Activated CD4-positive, alpha-beta T cell treated with anti-CD3 and anti-CD28 coated beads, Interleukin-2, amount 10 ng/mL, durations not matched to agents 7 days and 5 days (primary cell): ENCODE data around the gene PTCH2. TPM values are rescaled to one million over a fixed set of nuclear protein-coding genes. Genes with fewer than 3 reads are reported as not detected.
"Not testable (repeated sequence)": the region's sequence is repeated elsewhere in the genome, so short reads cannot be mapped to it uniquely, and the experiment has no call there.

Experiments used
- CTCF ChIA-PET: fragments of 350-600 bp; sonication (Branson Sonifier 250); formaldehyde crosslinking; loops from one replicate; lab custom pipeline; 2021; ENCODE audit warnings: antibody characterized with exemption; lab: Charles Lee
- POLR2A ChIA-PET: fragments of 350-600 bp; sonication (Branson Sonifier 250); formaldehyde crosslinking; loops from one replicate; lab custom pipeline; 2021; ENCODE audit warnings: antibody characterized with exemption; lab: Charles Lee
- DNase-seq: peaks from one replicate; pipeline ENCODE4 v3.0.0-alpha.2; 2020
- H3K27ac Mint-ChIP-seq: one replicate; pipeline ENCODE4 v1.8.0; 2021; ENCODE audit warnings: mild to moderate bottlenecking, moderate library complexity, mixed read lengths
- H3K27me3 Mint-ChIP-seq: one replicate; pipeline ENCODE4 v1.8.0; 2021; ENCODE audit warnings: mixed read lengths
- H3K36me3 Mint-ChIP-seq: one replicate; pipeline ENCODE4 v1.8.0; 2021; ENCODE audit warnings: low read depth, mixed read lengths
- H3K4me1 Mint-ChIP-seq: one replicate; pipeline ENCODE4 v1.8.0; 2021; ENCODE audit warnings: mixed read lengths
- H3K4me3 Mint-ChIP-seq: one replicate; pipeline ENCODE4 v1.8.0; 2021; ENCODE audit warnings: mild to moderate bottlenecking, moderate library complexity, mixed read lengths
- H3K9me3 Mint-ChIP-seq: one replicate; pipeline ENCODE4 v1.8.0; 2021; ENCODE audit warnings: mixed read lengths
- total RNA-seq, 2 experiments: library from RNA; stranded (reverse); gene quantifications; one replicate each; pipeline ENCODE4 v1.2.3, GENCODE V29; 2021

Gene PTCH2
- total RNA-seq, 2 experiments from 2014 or later = 0.92 to 0.94 TPM

- Mint-ChIP-seq H3K4me1 (peaks cover 71% of the 10 kb centered on the region), H3K9me3 (no peaks in the 10 kb centered on the region), H3K4me3 (peak overlapping the region; percentile 85), H3K27ac (peak overlapping the region; percentile 76), H3K36me3 (peaks cover 36% of the 10 kb centered on the region), H3K27me3 (no peaks in the 10 kb centered on the region)
- no peak for DNase-seq
- CTCF ChIA-PET = interaction anchor here (0.7 to 2.2 kb wide), 7 partner anchors 12 to 709 kb away, joined by 3 to 16 read pairs (median 5); partner anchors contain the start of genes PLK3, PRDX1 and RNU5D-1
- POLR2A ChIA-PET = interaction anchor here (0.6 kb wide), 1 partner anchor 34 kb away, joined by 3 read pairs; no protein-coding TSS in a partner anchor
Observed at GRCh38 chr1:44812822-44813543, 30.1 kb downstream of the PTCH2 start.

GRCh38 chr1:44811234-44811633, 31.8 kb downstream of the PTCH2 start:
- Mint-ChIP-seq H3K36me3 (peaks cover 50% of the 10 kb centered on the region), H3K27me3 (no peaks in the 10 kb centered on the region), H3K27ac (peak overlapping the region; percentile 100), H3K4me1 (peaks cover 78% of the 10 kb centered on the region), H3K9me3 (no peaks in the 10 kb centered on the region), H3K4me3 (no peak overlapping the region)
- CTCF ChIA-PET = interaction anchor here (0.6 to 1.4 kb wide), 4 partner anchors 9 to 84 kb away, joined by 3 to 4 read pairs (median 3); partner anchors contain the start of gene PLK3
- no peak for DNase-seq
- POLR2A ChIA-PET = interaction anchor here (0.7 to 4.4 kb wide), 2 partner anchors 8 to 89 kb away, joined by 7 to 31 read pairs; no protein-coding TSS in a partner anchor

- POLR2A ChIA-PET = interaction anchor here (0.7 to 4.4 kb wide), 2 partner anchors 9 to 89 kb away, joined by 7 to 31 read pairs; no protein-coding TSS in a partner anchor
- Mint-ChIP-seq H3K27ac (peak overlapping the region; percentile 100), H3K4me1 (peaks cover 79% of the 10 kb centered on the region), H3K36me3 (peaks cover 50% of the 10 kb centered on the region)
- CTCF ChIA-PET = interaction anchor here (0.6 to 1.4 kb wide), 3 partner anchors 11 to 83 kb away, joined by 3 to 4 read pairs (median 3); partner anchors contain the start of gene PLK3
- not testable (repeated sequence) for H3K27me3 Mint-ChIP-seq, H3K9me3 Mint-ChIP-seq, DNase-seq, H3K4me3 Mint-ChIP-seq
Observed at GRCh38 chr1:44810762-44811105, 32.3 kb downstream of the PTCH2 start.

GRCh38 chr1:44810101-44810761, 32.8 kb downstream of the PTCH2 start:
- peaks cover 51% of the 10 kb centered on the region for H3K36me3 Mint-ChIP-seq
- ChIA-PET POLR2A (interaction anchor here (0.7 to 4.4 kb wide), 6 partner anchors 9 to 113 kb away, joined by 3 to 40 read pairs (median 15); partner anchors contain the start of gene PLK3), CTCF (interaction anchor here (0.6 to 2.7 kb wide), 9 partner anchors 8 to 83 kb away, joined by 3 to 33 read pairs (median 6); partner anchors contain the start of genes PLK3 and RNU5D-1)
- DNase-seq = no peak
- H3K4me1 Mint-ChIP-seq = peaks cover 82% of the 10 kb centered on the region
- H3K9me3 Mint-ChIP-seq = no peaks in the 10 kb centered on the region
- no peaks in the 10 kb centered on the region for H3K27me3 Mint-ChIP-seq
- H3K27ac Mint-ChIP-seq = peak overlapping the region; percentile 100
- peak overlapping the region; percentile 71 for H3K4me3 Mint-ChIP-seq

- Mint-ChIP-seq H3K4me1 (peaks cover 79% of the 10 kb centered on the region), H3K27me3 (no peaks in the 10 kb centered on the region), H3K4me3 (peak overlapping the region; percentile 71), H3K27ac (peak overlapping the region; percentile 100), H3K9me3 (no peaks in the 10 kb centered on the region), H3K36me3 (peaks cover 55% of the 10 kb centered on the region)
- CTCF ChIA-PET = interaction anchor here (0.8 to 2.7 kb wide), 13 partner anchors 9 to 494 kb away, joined by 3 to 33 read pairs (median 6); partner anchors contain the start of genes BEST4, PLK3 and RNU5D-1
- DNase-seq = peak; percentile 94
- POLR2A ChIA-PET = interaction anchor here (1.1 to 4.4 kb wide), 5 partner anchors 9 to 112 kb away, joined by 3 to 40 read pairs (median 22); partner anchors contain the start of gene PLK3
Observed at GRCh38 chr1:44808938-44809917, 33.8 kb downstream of the PTCH2 start.

GRCh38 chr1:44808063-44808937, 34.8 kb downstream of the PTCH2 start, which contains the start of gene BTBD19:
BTBD19 (plus strand) TSS chr1:44808523; CDS start chr1:44808821, 298 bp downstream.
- H3K27me3 Mint-ChIP-seq = no peaks in the 10 kb centered on the region
- H3K27ac Mint-ChIP-seq = peak within 1 kb of the TSS; percentile 100
- peaks cover 80% of the 10 kb centered on the region for H3K4me1 Mint-ChIP-seq
- H3K9me3 Mint-ChIP-seq = no peaks in the 10 kb centered on the region
- DNase-seq = no peak
- POLR2A ChIA-PET = interaction anchor here (1.5 to 4.4 kb wide), 4 partner anchors 8 to 86 kb away, joined by 8 to 40 read pairs (median 26); partner anchors contain the start of gene PLK3
- H3K4me3 Mint-ChIP-seq = peak within 1 kb of the TSS; percentile 71
- peaks cover 60% of the 10 kb centered on the region for H3K36me3 Mint-ChIP-seq
- CTCF ChIA-PET = interaction anchor here (0.6 to 2.7 kb wide), 13 partner anchors 9 to 495 kb away, joined by 3 to 33 read pairs (median 5); partner anchors contain the start of genes BEST4 and PLK3

GRCh38 chr1:44807364-44808062, 35.5 kb downstream of the PTCH2 start:
- Mint-ChIP-seq H3K36me3 (peaks cover 68% of the 10 kb centered on the region), H3K4me3 (peak overlapping the region; percentile 71), H3K9me3 (no peaks in the 10 kb centered on the region), H3K4me1 (peaks cover 86% of the 10 kb centered on the region), H3K27me3 (no peaks in the 10 kb centered on the region), H3K27ac (peak overlapping the region; percentile 100)
- CTCF ChIA-PET = interaction anchor here (0.6 to 2.7 kb wide), 9 partner anchors 8 to 244 kb away, joined by 3 to 33 read pairs (median 5); partner anchors contain the start of genes BEST4 and PLK3
- POLR2A ChIA-PET = interaction anchor here (3.3 to 4.4 kb wide), 2 partner anchors 12 to 85 kb away, joined by 31 to 40 read pairs; no protein-coding TSS in a partner anchor
- DNase-seq = peak; percentile 95

DNA sequence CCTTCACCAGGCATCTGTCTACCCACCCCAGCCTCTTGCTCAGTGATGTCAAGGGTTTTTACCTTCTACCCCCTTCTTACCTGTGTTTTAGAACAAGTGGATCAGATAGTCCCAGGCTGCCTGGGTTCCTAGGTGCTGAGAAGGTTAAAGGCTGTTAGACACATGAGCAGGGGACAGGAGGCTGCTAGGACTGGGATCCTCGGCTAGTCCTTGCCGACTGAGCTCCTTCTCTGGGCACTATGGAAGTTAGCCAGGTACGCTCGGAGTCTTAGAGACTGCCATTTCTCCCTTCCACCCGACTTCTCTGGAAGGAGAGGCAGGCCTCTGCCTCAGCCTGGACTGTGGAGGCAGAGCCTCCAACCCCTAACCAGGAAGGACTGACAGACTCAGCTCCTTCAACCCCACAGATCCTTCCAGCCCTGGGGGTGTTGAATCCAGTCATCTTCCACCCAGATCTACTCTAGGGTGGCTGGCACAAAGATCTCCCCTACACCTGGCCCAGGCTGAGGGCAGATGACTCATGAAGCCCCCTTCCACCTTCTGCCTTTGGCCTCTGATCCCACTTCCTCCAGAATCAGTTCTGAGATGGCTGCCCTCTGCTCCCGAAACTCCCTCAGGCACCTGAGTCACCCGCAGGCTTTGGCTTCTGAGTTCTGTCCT, 36.2 kb downstream of the PTCH2 start, which contains the start of gene DYNLT4:
Gene DYNLT4, minus strand, starts transcription at position 648 of the 660 bp plus-strand sequence. CDS start 683 bp downstream, outside the sequence.
- Mint-ChIP-seq H3K27me3 (no peaks in the 10 kb centered on the region), H3K27ac (peak within 1 kb of the TSS; percentile 100), H3K36me3 (peaks cover 72% of the 10 kb centered on the region), H3K9me3 (no peaks in the 10 kb centered on the region), H3K4me3 (peak within 1 kb of the TSS; percentile 71), H3K4me1 (peaks cover 87% of the 10 kb centered on the region)
- DNase-seq = no peak
- ChIA-PET POLR2A (interaction anchor here (3.3 to 4.4 kb wide), 2 partner anchors 12 to 85 kb away, joined by 31 to 40 read pairs; no protein-coding TSS in a partner anchor), CTCF (interaction anchor here (0.6 to 1.3 kb wide), 3 partner anchors 11 to 16 kb away, joined by 3 to 4 read pairs (median 4); no protein-coding TSS in a partner anchor)

GRCh38 chr1:44806025-44806703, 36.9 kb downstream of the PTCH2 start:
- Mint-ChIP-seq H3K4me1 (peaks cover 81% of the 10 kb centered on the region), H3K9me3 (no peaks in the 10 kb centered on the region), H3K36me3 (peaks cover 70% of the 10 kb centered on the region), H3K27ac (peak overlapping the region; percentile 100), H3K27me3 (no peaks in the 10 kb centered on the region), H3K4me3 (no peak overlapping the region)
- no peak for DNase-seq
- POLR2A ChIA-PET = no interaction called here
- CTCF ChIA-PET = interaction anchor here (1.3 to 2.2 kb wide), 2 partner anchors 12 to 31 kb away, joined by 4 to 5 read pairs; partner anchors contain the start of gene RPS8
